K562 (cell line): Measurements from ENCODE around the gene DNMT3A. TPM values are rescaled to one million over a fixed set of nuclear protein-coding genes. Genes with fewer than 3 reads are reported as not detected.

Experiments
- CBX5 ChIP-seq: IDR thresholded peaks from 2 replicates; pipeline ENCODE4 v1.6.1; 2014; ENCODE audit warnings: low read depth, borderline replicate concordance
- ELF4 ChIP-seq: fragments of 450-650 bp; formaldehyde crosslinking; IDR thresholded peaks from 2 replicates; pipeline ENCODE4 v1.4.0; 2022; ENCODE audit warnings: missing genetic modification characterization
- ETV6 ChIP-seq, 3 experiments: fragments of 150-350 bp in 1 of 3; sonication (generic) in 1 of 3; formaldehyde crosslinking in 1 of 3; IDR thresholded peaks; 2 replicates each; pipeline versions ENCODE4 v1.6.1 to v1.8.0; 2014 to 2022; ENCODE audit warnings: borderline replicate concordance in 2 of 3, low read depth in 2 of 3, antibody characterized with exemption in 1 of 3, low read length in 1 of 3, mild to moderate bottlenecking in 1 of 3, missing genetic modification reagents in 1 of 3
- GATA2 ChIP-seq: sonication (generic); formaldehyde crosslinking; IDR thresholded peaks from 2 replicates; pipeline ENCODE4 v1.4.0; 2020; ENCODE audit warnings: mild to moderate bottlenecking, missing genetic modification reagents
- HDAC8 ChIP-seq: fragments of 450-650 bp; IDR thresholded peaks from 2 replicates; pipeline ENCODE4 v1.6.1; 2016; ENCODE audit warnings: mild to moderate bottlenecking, missing genetic modification characterization, moderate library complexity, missing compliant biosample characterization
- HMG20B ChIP-seq: fragments of 250-450 bp; sonication (Bioruptor Pico); IDR thresholded peaks from 2 replicates; pipeline ENCODE4 v1.5.0; 2021; ENCODE audit warnings: mild to moderate bottlenecking
- IFI16 ChIP-seq: fragments of 250-450 bp; sonication (Bioruptor Pico); IDR thresholded peaks from 2 replicates; pipeline ENCODE4 v2.1.2; 2022; ENCODE audit warnings: mild to moderate bottlenecking, inconsistent platforms
- KAT7 ChIP-seq: sonication (generic); formaldehyde crosslinking; IDR thresholded peaks from 2 replicates; pipeline ENCODE4 v1.8.0; 2022; ENCODE audit warnings: missing genetic modification reagents, mild to moderate bottlenecking, borderline replicate concordance
- MAFK ChIP-seq: IDR thresholded peaks from 2 replicates; pipeline ENCODE4 v1.6.1; 2011; ENCODE audit warnings: low read length, improper control_type of control experiment
- MCM3 ChIP-seq: fragments of 450-650 bp; IDR thresholded peaks from 2 replicates; pipeline ENCODE4 v1.6.1; 2016
- MCM5 ChIP-seq: fragments of 450-650 bp; IDR thresholded peaks from 2 replicates; pipeline ENCODE4 v1.6.1; 2016; ENCODE audit warnings: low read depth
- MIER1 ChIP-seq: fragments of 450-650 bp; IDR thresholded peaks from 2 replicates; pipeline ENCODE4 v1.6.1; 2016; ENCODE audit warnings: antibody characterized with exemption, mild to moderate bottlenecking, low read depth
- NRF1 ChIP-seq, 2 experiments: fragments of 450-650 bp; IDR thresholded peaks in 1 of 2; conservative IDR thresholded peaks in 1 of 2; 2 replicates each; pipeline ENCODE4 v1.6.1; 2014; ENCODE audit warnings: mild to moderate bottlenecking in 2 of 2
- SETDB1 ChIP-seq: IDR thresholded peaks from one replicate; pipeline ENCODE4 v1.6.1; 2012; ENCODE audit warnings: low read length, control low read depth, inconsistent platforms
- SMAD2 ChIP-seq: fragments of 150-350 bp; IDR thresholded peaks from 2 replicates; pipeline ENCODE4 v1.6.1; 2014; ENCODE audit warnings: low read depth, mild to moderate bottlenecking, low read length
- SMARCA4 ChIP-seq: fragments of 450-650 bp; IDR thresholded peaks from 2 replicates; pipeline ENCODE4 v1.6.1; 2016
- SMARCC2 ChIP-seq: fragments of 450-650 bp; IDR thresholded peaks from 2 replicates; pipeline ENCODE4 v1.6.1; 2017; ENCODE audit warnings: antibody characterized with exemption, moderate library complexity, mild to moderate bottlenecking, low read depth
- SP1 ChIP-seq: sonication (generic); formaldehyde crosslinking; IDR thresholded peaks from 2 replicates; pipeline ENCODE4 v1.8.1; 2022; ENCODE audit warnings: mild to moderate bottlenecking, missing genetic modification reagents
- STAT5A ChIP-seq: IDR thresholded peaks from 2 replicates; pipeline ENCODE4 v1.6.1; 2012; ENCODE audit warnings: low read length, inconsistent platforms, borderline replicate concordance
- TGIF2 ChIP-seq: sonication (generic); formaldehyde crosslinking; IDR thresholded peaks from 2 replicates; pipeline ENCODE4 v1.8.1; 2022; ENCODE audit warnings: mild to moderate bottlenecking, missing genetic modification reagents, moderate library complexity
- ZBTB7A ChIP-seq: IDR thresholded peaks from 2 replicates; pipeline ENCODE4 v1.6.1; 2011; ENCODE audit warnings: low read depth, mild to moderate bottlenecking, low read length, moderate library complexity, borderline replicate concordance; ENCODE audit not compliant: control insufficient read depth
- ZNF133 ChIP-seq: fragments of 250-450 bp; sonication (Bioruptor Pico); IDR thresholded peaks from 2 replicates; pipeline ENCODE4 v1.4.0; 2020; ENCODE audit warnings: mild to moderate bottlenecking
- ZNF507 ChIP-seq: conservative IDR thresholded peaks from 2 replicates; pipeline ENCODE4 v1.6.1; 2017; ENCODE audit warnings: missing genetic modification characterization, missing compliant biosample characterization
- ZNF644 ChIP-seq: fragments of 200-800 bp; sonication (Bioruptor generic); IDR thresholded peaks from 2 replicates; pipeline ENCODE4 v1.6.1; 2016; ENCODE audit warnings: low read depth, missing genetic modification characterization, missing compliant biosample characterization
- polyA plus RNA-seq, 8 experiments: library from polyadenylated mRNA; depleted of rRNA in 4 of 8; stranded (reverse) in 5 of 8; unstranded in 3 of 8; fragments of >200 nt; fragmentation: Nextera tagmentation in 2 of 8; fragmentation: Illumina TruSeq in 1 of 8; extraction: Ambion mirVana in 2 of 8; extraction: Trizol in 1 of 8; gene quantifications; 2 replicates each; pipeline versions ENCODE4 v1.2.1 to v1.2.3, GENCODE V29; 2011 to 2014; ENCODE audit warnings: inconsistent platforms in 1 of 8, missing spikeins in 1 of 8
- total RNA-seq, 7 experiments: library from RNA; depleted of rRNA in 6 of 7; stranded (reverse); fragments of >200 nt in 6 of 7; fragmentation: Illumina TruSeq in 2 of 7; extraction: Trizol in 2 of 7; gene quantifications; 2 replicates each; pipeline versions ENCODE4 v1.2.1 to v1.2.3, GENCODE V29; 2011 to 2021; ENCODE audit warnings: low replicate concordance in 1 of 7
- TF ChIP-seq, protein P1 (sequence below): fragments of 450-650 bp; formaldehyde crosslinking; IDR thresholded peaks from 2 replicates; pipeline ENCODE4 v1.4.0; 2022; ENCODE audit warnings: mild to moderate bottlenecking, moderate library complexity
- TF ChIP-seq, protein P2 (sequence below): fragments of 250-450 bp; sonication (Bioruptor Pico); IDR thresholded peaks from 2 replicates; pipeline ENCODE4 v1.4.0; 2020; ENCODE audit warnings: borderline replicate concordance
- TF ChIP-seq, protein P3 (sequence below): conservative IDR thresholded peaks from 2 replicates; pipeline ENCODE4 v1.6.1; 2011; ENCODE audit warnings: low read depth, mild to moderate bottlenecking, low read length; ENCODE audit not compliant: control insufficient read depth

The DNMT3A gene
- total and polyA plus RNA-seq, 9 of the 15 experiments (the other 6 are each of a cell fraction or from before 2014, with no cell fraction given), result 3.0 to 16.0 (median 6.1) TPM

DNA sequence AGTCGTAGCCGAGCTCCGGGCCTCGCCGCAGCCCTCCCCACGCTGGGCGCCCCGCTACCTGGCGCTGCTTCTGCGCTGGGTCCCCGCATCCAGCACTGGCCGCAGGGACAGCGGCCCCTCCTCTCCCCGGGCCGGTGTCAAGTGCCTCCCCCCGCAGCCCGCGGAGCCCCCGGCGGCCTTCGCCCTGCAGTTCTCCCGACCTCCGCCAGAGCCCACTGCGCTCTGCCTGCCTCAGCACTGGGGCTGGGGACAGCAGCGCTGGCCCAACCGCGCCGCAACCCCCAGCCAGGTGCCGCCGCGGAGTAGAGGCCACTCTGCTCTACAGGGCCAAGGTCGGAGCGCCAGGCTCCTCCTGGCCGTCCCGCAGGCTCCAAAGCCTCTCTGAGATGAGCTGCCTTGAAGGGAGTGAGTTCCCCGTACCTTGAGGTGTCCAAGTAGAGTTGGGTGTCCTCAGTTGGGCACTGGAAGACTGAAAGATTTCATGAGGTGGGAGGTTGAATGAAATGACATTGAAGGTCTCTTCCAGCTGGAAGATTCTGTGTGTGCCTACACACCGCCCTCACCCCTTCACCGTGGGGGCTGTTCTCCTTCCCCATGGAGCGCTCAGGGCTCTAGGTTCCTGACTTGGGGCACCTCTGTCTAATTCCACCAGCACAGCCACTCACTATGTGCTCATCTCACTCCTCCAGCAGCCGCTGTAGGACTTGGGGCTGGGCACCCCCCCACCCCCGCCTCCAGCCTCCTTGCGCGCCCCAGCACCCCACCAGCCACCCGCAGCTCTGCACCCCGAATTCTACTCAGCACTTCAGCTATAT lies 854 bp upstream of the DNMT3A start (continued):
- no peak for TF ChIP-seq MAFK
- TF ChIP-seq, protein P1, sequence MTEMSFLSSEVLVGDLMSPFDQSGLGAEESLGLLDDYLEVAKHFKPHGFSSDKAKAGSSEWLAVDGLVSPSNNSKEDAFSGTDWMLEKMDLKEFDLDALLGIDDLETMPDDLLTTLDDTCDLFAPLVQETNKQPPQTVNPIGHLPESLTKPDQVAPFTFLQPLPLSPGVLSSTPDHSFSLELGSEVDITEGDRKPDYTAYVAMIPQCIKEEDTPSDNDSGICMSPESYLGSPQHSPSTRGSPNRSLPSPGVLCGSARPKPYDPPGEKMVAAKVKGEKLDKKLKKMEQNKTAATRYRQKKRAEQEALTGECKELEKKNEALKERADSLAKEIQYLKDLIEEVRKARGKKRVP (CRISPR knock-in tag), result no peak
- no peak for TF ChIP-seq HMG20B (CRISPR knock-in tag)
- TF ChIP-seq SMARCC2, result no peak
- no peak for TF ChIP-seq HDAC8 (tag)
- TF ChIP-seq IFI16 (CRISPR knock-in tag), result no peak
- TF ChIP-seq, protein P2, sequence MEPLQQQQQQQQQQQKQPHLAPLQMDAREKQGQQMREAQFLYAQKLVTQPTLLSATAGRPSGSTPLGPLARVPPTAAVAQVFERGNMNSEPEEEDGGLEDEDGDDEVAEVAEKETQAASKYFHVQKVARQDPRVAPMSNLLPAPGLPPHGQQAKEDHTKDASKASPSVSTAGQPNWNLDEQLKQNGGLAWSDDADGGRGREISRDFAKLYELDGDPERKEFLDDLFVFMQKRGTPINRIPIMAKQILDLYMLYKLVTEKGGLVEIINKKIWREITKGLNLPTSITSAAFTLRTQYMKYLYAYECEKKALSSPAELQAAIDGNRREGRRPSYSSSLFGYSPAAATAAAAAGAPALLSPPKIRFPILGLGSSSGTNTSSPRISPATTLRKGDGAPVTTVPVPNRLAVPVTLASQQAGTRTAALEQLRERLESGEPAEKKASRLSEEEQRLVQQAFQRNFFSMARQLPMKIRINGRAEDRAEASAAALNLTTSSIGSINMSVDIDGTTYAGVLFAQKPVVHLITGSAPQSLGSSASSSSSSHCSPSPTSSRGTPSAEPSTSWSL (CRISPR knock-in tag), result no peak
- TF ChIP-seq CBX5, result no peak
- TF ChIP-seq STAT5A, result no peak
- peak; percentile 37; the same call in 1 of the 2 replicates for TF ChIP-seq SP1
- TF ChIP-seq MCM5, result no peak
- no peak for TF ChIP-seq SETDB1
- no peak for TF ChIP-seq SMARCA4
- TF ChIP-seq ZNF133 (CRISPR knock-in tag), result no peak
- no peak for TF ChIP-seq MCM3
- no peak for TF ChIP-seq GATA2 (CRISPR knock-in tag)
- TF ChIP-seq, protein P3, sequence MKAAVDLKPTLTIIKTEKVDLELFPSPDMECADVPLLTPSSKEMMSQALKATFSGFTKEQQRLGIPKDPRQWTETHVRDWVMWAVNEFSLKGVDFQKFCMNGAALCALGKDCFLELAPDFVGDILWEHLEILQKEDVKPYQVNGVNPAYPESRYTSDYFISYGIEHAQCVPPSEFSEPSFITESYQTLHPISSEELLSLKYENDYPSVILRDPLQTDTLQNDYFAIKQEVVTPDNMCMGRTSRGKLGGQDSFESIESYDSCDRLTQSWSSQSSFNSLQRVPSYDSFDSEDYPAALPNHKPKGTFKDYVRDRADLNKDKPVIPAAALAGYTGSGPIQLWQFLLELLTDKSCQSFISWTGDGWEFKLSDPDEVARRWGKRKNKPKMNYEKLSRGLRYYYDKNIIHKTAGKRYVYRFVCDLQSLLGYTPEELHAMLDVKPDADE, result peak; percentile 71
- TF ChIP-seq ZBTB7A, result peak; percentile 95
- no peak for TF ChIP-seq ELF4 (CRISPR knock-in tag)
- no peak for TF ChIP-seq ETV6 (IDR thresholded peaks at IDR 0.05; ENCODE audit: borderline replicate concordance in 1 of 2, low read depth in 2 of 2, low read length in 1 of 2)
- no peak for TF ChIP-seq ETV6 (CRISPR knock-in tag; IDR thresholded peaks at IDR 0.05; ENCODE audit: borderline replicate concordance)
- peak in 1 of 2 experiments; percentile 47; a peak in 2 of 4 replicates for TF ChIP-seq NRF1 (conservative IDR thresholded peaks at IDR 0.05 in 1 of 2, IDR thresholded peaks at IDR 0.05 in 1 of 2)
- no peak for TF ChIP-seq ZNF507
- peak; percentile 71; the same call in 1 of the 2 replicates for TF ChIP-seq TGIF2 (CRISPR knock-in tag)
- no peak for TF ChIP-seq SMAD2
- TF ChIP-seq ZNF644 (tag), result no peak
- TF ChIP-seq MIER1, result peak; percentile 92
- no peak for TF ChIP-seq KAT7
